ENCODE data around the gene SNRNP200. TPM values are rescaled to one million over a fixed set of nuclear protein-coding genes. Genes with fewer than 3 reads are reported as not detected.
"Not testable (repeated sequence)": the region's sequence is repeated elsewhere in the genome, so short reads cannot be mapped to it uniquely, and the experiment has no call there.

The SNRNP200 gene
- total RNA-seq, 2 experiments from 2014 or later = 194 to 201 TPM

DNA sequence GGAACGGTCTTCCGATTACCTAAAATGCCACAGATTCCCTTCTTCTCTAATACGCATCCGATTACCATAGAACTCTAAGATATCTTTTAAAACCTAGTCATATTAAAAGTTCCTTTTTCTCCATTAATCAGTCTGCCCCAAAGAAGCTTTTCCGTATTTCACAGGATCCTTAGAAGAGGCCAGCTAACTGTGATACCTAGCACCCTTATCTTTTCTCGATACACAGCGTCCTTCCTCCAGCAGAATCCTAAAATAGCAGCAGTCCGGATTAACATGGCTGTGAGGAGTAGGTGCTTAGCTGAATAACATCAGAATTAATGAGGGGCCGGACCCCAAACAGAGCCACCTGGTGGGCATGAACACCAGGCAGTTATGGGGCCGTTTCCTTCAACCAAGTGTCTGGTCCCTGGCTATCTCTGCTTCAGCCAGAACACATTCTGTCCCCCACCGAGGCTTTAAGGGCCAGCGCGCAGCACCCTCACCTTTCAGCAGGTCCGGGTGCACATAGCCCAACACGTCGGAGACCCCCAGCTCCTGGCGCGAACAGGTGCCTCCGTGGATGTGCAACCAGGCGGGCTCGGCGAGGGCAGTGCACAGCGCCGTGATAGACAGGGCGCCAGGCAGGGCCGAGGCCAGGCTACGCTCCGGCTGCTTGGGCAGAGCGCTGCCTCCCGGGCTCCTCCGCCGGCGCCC lies 40.5 kb downstream of the SNRNP200 start:
- H3K4me1 Mint-ChIP-seq = peaks cover 38% of the 10 kb centered on the region
- peak overlapping the region; percentile 88 for H3K4me3 Mint-ChIP-seq
- H3K9me3 Mint-ChIP-seq = no peaks in the 10 kb centered on the region
- peak overlapping the region; percentile 68 for H3K27ac Mint-ChIP-seq
- POLR2A ChIA-PET = interaction anchor here (0.8 to 2.4 kb wide), 6 partner anchors 11 to 273 kb away, joined by 3 to 21 read pairs (median 4); partner anchors contain the start of genes ANKRD36C and STARD7
- DNase-seq (peak; percentile 71), ATAC-seq (ENCODE audit: low read depth) (peak; percentile 11)
- peaks cover 15% of the 10 kb centered on the region for H3K36me3 Mint-ChIP-seq
- H3K27me3 Mint-ChIP-seq = no peaks in the 10 kb centered on the region

GRCh38 chr2:96264086-96264485 lies 41.3 kb downstream of the SNRNP200 start:
- Mint-ChIP-seq H3K4me1 (peaks cover 40% of the 10 kb centered on the region), H3K9me3 (no peaks in the 10 kb centered on the region), H3K4me3 (peak overlapping the region; percentile 88), H3K27me3 (no peaks in the 10 kb centered on the region), H3K36me3 (peaks cover 15% of the 10 kb centered on the region), H3K27ac (peak overlapping the region; percentile 68)
- POLR2A ChIA-PET = interaction anchor here (0.8 to 2.4 kb wide), 6 partner anchors 10 to 272 kb away, joined by 3 to 21 read pairs (median 4); partner anchors contain the start of genes ANKRD36C and STARD7
- ATAC-seq (ENCODE audit: low read depth) = no peak
- no peak for DNase-seq

DNA sequence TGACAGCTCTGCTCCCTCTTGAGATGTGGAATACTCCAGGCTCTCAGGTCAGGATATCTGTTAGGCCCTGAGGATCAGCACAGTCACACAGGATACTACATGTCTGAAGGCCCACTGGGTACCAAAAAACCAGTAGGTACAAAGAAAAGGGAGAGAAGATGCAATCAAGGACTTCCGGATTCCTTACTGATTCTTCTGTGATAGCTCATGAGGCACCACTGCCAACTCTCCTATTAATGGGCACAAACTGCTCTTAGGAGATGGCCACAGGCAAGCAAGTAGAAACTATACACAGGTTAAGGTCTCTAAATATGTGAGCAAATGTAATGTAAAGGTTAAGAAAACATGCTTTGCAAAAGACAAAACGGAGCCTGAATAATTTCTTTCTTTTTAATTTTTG lies 43.0 kb downstream of the SNRNP200 start:
- Mint-ChIP-seq H3K27me3 (no peaks in the 10 kb centered on the region), H3K27ac (no peak overlapping the region), H3K9me3 (no peaks in the 10 kb centered on the region), H3K36me3 (peaks cover 10% of the 10 kb centered on the region), H3K4me3 (no peak overlapping the region), H3K4me1 (peaks cover 41% of the 10 kb centered on the region)
- DNase-seq = no peak
- POLR2A ChIA-PET = no interaction called here
- ATAC-seq (ENCODE audit: low read depth) = no peak

DNA sequence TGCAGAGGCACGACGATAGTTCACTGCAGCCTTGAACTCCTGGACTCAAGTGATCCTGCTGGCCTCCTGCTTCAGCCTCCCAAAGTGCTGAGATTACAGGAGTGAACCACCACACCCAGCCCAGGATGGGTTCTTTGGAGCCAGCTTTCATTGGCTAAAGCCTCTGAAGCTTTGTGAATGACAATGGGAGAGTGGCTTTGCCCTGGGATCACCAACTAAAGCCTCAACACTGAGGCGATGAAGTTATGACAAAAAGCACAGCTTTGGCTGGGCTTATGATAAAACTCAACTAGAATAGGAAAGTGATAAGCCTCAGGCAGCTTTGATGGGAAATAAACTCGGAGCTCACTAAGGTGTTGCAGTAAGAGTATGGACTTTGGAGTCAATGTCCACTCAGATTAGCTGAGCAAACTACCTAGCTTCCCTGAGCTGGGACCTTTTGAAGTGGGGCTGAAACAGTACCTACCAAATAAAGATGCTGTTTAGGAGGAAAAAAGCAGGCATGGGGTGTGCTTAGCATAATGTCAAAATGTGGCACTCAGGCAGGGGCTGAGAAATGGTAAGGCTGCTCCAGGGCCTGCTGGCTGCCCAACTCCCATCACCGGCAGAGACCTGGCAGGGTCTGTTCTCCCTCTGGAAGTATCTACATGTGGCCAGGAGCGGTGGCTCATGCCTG lies 43.9 kb downstream of the SNRNP200 start:
- H3K4me3 Mint-ChIP-seq = no peak overlapping the region
- peaks cover 8% of the 10 kb centered on the region for H3K36me3 Mint-ChIP-seq
- H3K9me3 Mint-ChIP-seq = no peaks in the 10 kb centered on the region
- no peak overlapping the region for H3K27ac Mint-ChIP-seq
- ATAC-seq (ENCODE audit: low read depth) (no peak), DNase-seq (no peak)
- POLR2A ChIA-PET = interaction anchor here (0.7 kb wide), 1 partner anchor 20 kb away, joined by 3 read pairs; no protein-coding TSS in a partner anchor
- no peaks in the 10 kb centered on the region for H3K27me3 Mint-ChIP-seq
- H3K4me1 Mint-ChIP-seq = peaks cover 44% of the 10 kb centered on the region

- no peaks in the 10 kb centered on the region for H3K27me3 Mint-ChIP-seq
- H3K36me3 Mint-ChIP-seq = peaks cover 6% of the 10 kb centered on the region
- H3K4me3 Mint-ChIP-seq = peak overlapping the region; percentile 1
- DNase-seq (peak; percentile 43), ATAC-seq (ENCODE audit: low read depth) (peak; percentile 55)
- H3K9me3 Mint-ChIP-seq = no peaks in the 10 kb centered on the region
- H3K4me1 Mint-ChIP-seq = peaks cover 44% of the 10 kb centered on the region
- H3K27ac Mint-ChIP-seq = peak overlapping the region; percentile 82
- POLR2A ChIA-PET = interaction anchor here (1.4 kb wide), 1 partner anchor 12 kb away, joined by 3 read pairs; no protein-coding TSS in a partner anchor
Measured at GRCh38 chr2:96260387-96261260, 44.7 kb downstream of the SNRNP200 start.

GRCh38 chr2:96259497-96259921 lies 45.8 kb downstream of the SNRNP200 start:
- Mint-ChIP-seq H3K4me1 (peaks cover 43% of the 10 kb centered on the region), H3K27ac (no peak overlapping the region), H3K4me3 (no peak overlapping the region), H3K9me3 (no peaks in the 10 kb centered on the region), H3K27me3 (no peaks in the 10 kb centered on the region), H3K36me3 (peaks cover 6% of the 10 kb centered on the region)
- POLR2A ChIA-PET = interaction anchor here (0.8 to 1.8 kb wide), 3 partner anchors 11 to 51 kb away, joined by 3 to 6 read pairs (median 4); partner anchors contain the start of gene STARD7
- DNase-seq (no peak), ATAC-seq (ENCODE audit: low read depth) (no peak)

GRCh38 chr2:96258166-96259022 lies 47.0 kb downstream of the SNRNP200 start:
- POLR2A ChIA-PET = interaction anchor here (0.8 to 1.8 kb wide), 3 partner anchors 12 to 49 kb away, joined by 3 to 6 read pairs (median 4); partner anchors contain the start of gene STARD7
- DNase-seq (no peak), ATAC-seq (ENCODE audit: low read depth) (no peak)
- Mint-ChIP-seq H3K4me3 (no peak overlapping the region), H3K27me3 (no peaks in the 10 kb centered on the region), H3K27ac (peak overlapping the region; percentile 43), H3K9me3 (no peaks in the 10 kb centered on the region), H3K4me1 (peaks cover 32% of the 10 kb centered on the region), H3K36me3 (peaks cover 10% of the 10 kb centered on the region)

- not testable (repeated sequence) for H3K9me3 Mint-ChIP-seq; H3K36me3 Mint-ChIP-seq; ATAC-seq (ENCODE audit: low read depth); H3K27me3 Mint-ChIP-seq; DNase-seq
- peak overlapping the region; percentile 43 for H3K27ac Mint-ChIP-seq
- peaks cover 32% of the 10 kb centered on the region for H3K4me1 Mint-ChIP-seq
- POLR2A ChIA-PET = interaction anchor here (1.2 kb wide), 1 partner anchor 11 kb away, joined by 3 read pairs; no protein-coding TSS in a partner anchor
- peak overlapping the region; percentile 28 for H3K4me3 Mint-ChIP-seq
Measured at GRCh38 chr2:96257744-96258143, 47.6 kb downstream of the SNRNP200 start.

DNA sequence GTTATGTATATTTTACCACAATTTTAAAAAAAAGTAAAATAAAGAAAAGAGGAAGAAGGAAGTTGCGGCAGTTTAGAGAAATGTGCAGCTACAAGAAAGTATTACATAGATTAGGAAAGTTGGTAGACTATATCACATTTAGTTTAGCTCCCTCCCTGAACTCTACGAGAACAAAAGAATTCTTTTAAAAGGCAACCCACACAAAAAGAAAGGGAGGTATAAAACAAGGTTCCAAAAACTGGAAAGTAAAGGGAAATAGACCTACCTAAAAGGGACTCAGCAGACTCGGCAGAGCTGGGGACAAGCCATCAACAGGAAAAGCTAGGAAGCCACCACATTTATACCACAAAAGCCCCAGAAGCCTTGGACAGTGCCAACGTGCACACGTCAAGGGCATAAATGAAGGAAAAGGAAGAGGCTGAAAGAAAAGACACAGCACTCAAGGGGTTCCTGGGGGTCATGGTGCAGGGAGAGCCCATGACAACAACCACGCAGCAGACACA lies 48.7 kb downstream of the SNRNP200 start:
- Mint-ChIP-seq H3K27ac (peak overlapping the region; percentile 79), H3K4me1 (peaks cover 32% of the 10 kb centered on the region), H3K9me3 (no peaks in the 10 kb centered on the region), H3K4me3 (peak overlapping the region; percentile 47), H3K36me3 (peaks cover 11% of the 10 kb centered on the region), H3K27me3 (no peaks in the 10 kb centered on the region)
- POLR2A ChIA-PET = interaction anchor here (0.7 to 1.6 kb wide), 4 partner anchors 14 to 49 kb away, joined by 3 to 6 read pairs (median 4); no protein-coding TSS in a partner anchor
- ATAC-seq (ENCODE audit: low read depth) = no peak
- DNase-seq = no peak

GRCh38 chr2:96254571-96254970 lies 50.8 kb downstream of the SNRNP200 start:
- POLR2A ChIA-PET = interaction anchor here (0.5 to 1.5 kb wide), 3 partner anchors 10 to 93 kb away, joined by 3 to 10 read pairs (median 5); no protein-coding TSS in a partner anchor
- Mint-ChIP-seq H3K4me1 (peaks cover 33% of the 10 kb centered on the region), H3K9me3 (no peaks in the 10 kb centered on the region), H3K27me3 (no peaks in the 10 kb centered on the region), H3K36me3 (peaks cover 11% of the 10 kb centered on the region), H3K4me3 (no peak overlapping the region), H3K27ac (peak overlapping the region; percentile 44)
- DNase-seq (no peak), ATAC-seq (ENCODE audit: low read depth) (no peak)

GRCh38 chr2:96253006-96253405 lies 52.3 kb downstream of the SNRNP200 start:
- DNase-seq = no peak
- POLR2A ChIA-PET = interaction anchor here (1.1 kb wide), 1 partner anchor 52 kb away, joined by 3 read pairs; the partner anchor contains the start of gene SNRNP200
- Mint-ChIP-seq H3K9me3 (no peaks in the 10 kb centered on the region), H3K27me3 (no peaks in the 10 kb centered on the region), H3K4me1 (peaks cover 33% of the 10 kb centered on the region), H3K27ac (no peak overlapping the region), H3K4me3 (no peak overlapping the region), H3K36me3 (peaks cover 11% of the 10 kb centered on the region)
- no peak for ATAC-seq (ENCODE audit: low read depth)

- no peaks in the 10 kb centered on the region for H3K27me3 Mint-ChIP-seq
- no peak overlapping the region for H3K27ac Mint-ChIP-seq
- peaks cover 33% of the 10 kb centered on the region for H3K4me1 Mint-ChIP-seq
- H3K4me3 Mint-ChIP-seq = no peak overlapping the region
- ATAC-seq (ENCODE audit: low read depth) (no peak), DNase-seq (no peak)
- H3K36me3 Mint-ChIP-seq = peaks cover 11% of the 10 kb centered on the region
- no peaks in the 10 kb centered on the region for H3K9me3 Mint-ChIP-seq
- POLR2A ChIA-PET = no interaction called here
Measured at GRCh38 chr2:96252526-96252925, 52.8 kb downstream of the SNRNP200 start.

Measured in activated naive CD8-positive, alpha-beta T cell treated with anti-CD3 and anti-CD28 coated beads, Interleukin-2, amount 10 ng/mL, durations not matched to agents 7 days and 5 days (primary cell).